HepG2 (cell line): Measurements from ENCODE around the gene PXMP4. TPM values are rescaled to one million over a fixed set of nuclear protein-coding genes. Genes with fewer than 3 reads are reported as not detected.

Experiments used
- BCL6 ChIP-seq: IDR thresholded peaks from 2 replicates; pipeline ENCODE4 v1.6.1; 2016; ENCODE audit warnings: missing genetic modification reagents, missing compliant biosample characterization
- BCLAF1 ChIP-seq: fragments of 450-650 bp; IDR thresholded peaks from 2 replicates; pipeline ENCODE4 v1.6.1; 2017; ENCODE audit warnings: mild to moderate bottlenecking
- EP300 ChIP-seq, 3 experiments: sonication (generic) in 1 of 3; formaldehyde crosslinking in 1 of 3; IDR thresholded peaks; 2 replicates each; pipeline versions ENCODE4 v1.5.1 to v1.6.1; 2011 to 2020; ENCODE audit warnings: low read depth in 2 of 3, low read length in 2 of 3, borderline replicate concordance in 1 of 3, improper control_type of control experiment in 1 of 3, mild to moderate bottlenecking in 1 of 3, missing genetic modification reagents in 1 of 3, moderate library complexity in 1 of 3
- FOSL2 ChIP-seq: sonication (generic); formaldehyde crosslinking; IDR thresholded peaks from 2 replicates; pipeline ENCODE4 v1.4.0; 2020; ENCODE audit warnings: missing genetic modification reagents
- KIAA2018 ChIP-seq: sonication (generic); formaldehyde crosslinking; IDR thresholded peaks from 2 replicates; pipeline ENCODE4 v1.5.0; 2020; ENCODE audit warnings: mild to moderate bottlenecking, missing genetic modification reagents, borderline replicate concordance
- KLF6 ChIP-seq: IDR thresholded peaks from 2 replicates; pipeline ENCODE4 v1.8.0; 2016; ENCODE audit warnings: missing biosample characterization, missing genetic modification reagents
- MZF1 ChIP-seq: sonication (generic); formaldehyde crosslinking; IDR thresholded peaks from 2 replicates; pipeline ENCODE4 v1.8.1; 2023; ENCODE audit warnings: mild to moderate bottlenecking, missing genetic modification reagents, borderline replicate concordance
- PAX8 ChIP-seq: sonication (generic); formaldehyde crosslinking; IDR thresholded peaks from 2 replicates; pipeline ENCODE4 v1.8.0; 2022; ENCODE audit warnings: mild to moderate bottlenecking, missing genetic modification reagents, borderline replicate concordance
- SAP130 ChIP-seq: IDR thresholded peaks from 2 replicates; pipeline ENCODE4 v1.6.1; 2016; ENCODE audit warnings: low read depth
- SIN3B ChIP-seq: fragments of 150-350 bp; IDR thresholded peaks from 2 replicates; pipeline ENCODE4 v1.6.1; 2014; ENCODE audit warnings: low read length
- SMARCE1 ChIP-seq: fragments of 450-650 bp; IDR thresholded peaks from 2 replicates; pipeline ENCODE4 v1.6.1; 2017; ENCODE audit warnings: borderline replicate concordance
- TCF12 ChIP-seq, 2 experiments: fragments of 450-650 bp in 1 of 2; sonication (generic) in 1 of 2; formaldehyde crosslinking in 1 of 2; IDR thresholded peaks; 2 replicates each; pipeline versions ENCODE4 v1.6.1 to v1.8.0; 2017 to 2022; ENCODE audit warnings: antibody characterized with exemption in 1 of 2, mild to moderate bottlenecking in 1 of 2, missing genetic modification reagents in 1 of 2, moderate library complexity in 1 of 2
- THYN1 ChIP-seq: sonication (generic); formaldehyde crosslinking; IDR thresholded peaks from 2 replicates; pipeline ENCODE4 v1.8.1; 2023; ENCODE audit warnings: low read depth, mild to moderate bottlenecking, moderate library complexity, missing genetic modification reagents, borderline replicate concordance
- ZFP1 ChIP-seq: IDR thresholded peaks from 2 replicates; pipeline ENCODE4 v1.6.1; 2016
- ZMAT3 ChIP-seq: sonication (generic); formaldehyde crosslinking; conservative IDR thresholded peaks from 2 replicates; pipeline ENCODE4 v1.7.0; 2021; ENCODE audit warnings: missing genetic modification reagents
- ZNF501 ChIP-seq: sonication (generic); formaldehyde crosslinking; IDR thresholded peaks from 2 replicates; pipeline ENCODE4 v1.5.1; 2020; ENCODE audit warnings: mild to moderate bottlenecking, moderate library complexity, missing genetic modification reagents
- polyA plus RNA-seq, 8 experiments: library from polyadenylated mRNA; depleted of rRNA in 3 of 8; stranded (reverse) in 7 of 8; unstranded in 1 of 8; fragments of >200 nt; fragmentation: Illumina TruSeq in 4 of 8; extraction: Trizol in 4 of 8; gene quantifications; 2 replicates each; pipeline versions ENCODE4 v1.2.1 to v1.2.3, GENCODE V29; 2011 to 2016; ENCODE audit warnings: low read depth in 4 of 8, missing spikeins in 1 of 8, mixed read lengths in 1 of 8; ENCODE audit not compliant: insufficient read depth in 1 of 8
- total RNA-seq, 5 experiments: library from RNA; depleted of rRNA; stranded (reverse); fragments of >200 nt; fragmentation: Illumina TruSeq; extraction: Trizol; gene quantifications; 2 replicates each; pipeline ENCODE4 v1.2.3, GENCODE V29; 2016; ENCODE audit warnings: low read depth in 1 of 5

The PXMP4 gene
- total and polyA plus RNA-seq, 2 of the 13 experiments (the other 11 are each of a cell fraction or from before 2014, with no cell fraction given): not detected

GRCh38 chr20:33685328-33686099 is 34.6 kb downstream of the PXMP4 start (continued):
- TF ChIP-seq ZMAT3 (CRISPR knock-in tag): peak; percentile 77; the same call in 1 of the 2 replicates
- 0 out of 2 replicates have a peak, but pooled peaks have one; percentile 6 for TF ChIP-seq FOSL2 (CRISPR knock-in tag)
- TF ChIP-seq SMARCE1: no peak
- 0 out of 2 replicates have a peak, but pooled peaks have one; percentile 34 for TF ChIP-seq ZNF501
- 0 out of 4 replicates have a peak, but pooled peaks of 1 of the 2 experiments have one; percentile 53 for TF ChIP-seq EP300 (IDR thresholded peaks at IDR 0.05; ENCODE audit: low read depth in 2 of 2, low read length in 2 of 2)
- TF ChIP-seq EP300 (CRISPR knock-in tag; IDR thresholded peaks at IDR 0.05; ENCODE audit: borderline replicate concordance): no peak
- no peak for TF ChIP-seq KIAA2018 (CRISPR knock-in tag)
- TF ChIP-seq TCF12 (IDR thresholded peaks at IDR 0.05): no peak
- TF ChIP-seq TCF12 (CRISPR knock-in tag; IDR thresholded peaks at IDR 0.05): no peak
- no peak for TF ChIP-seq KLF6 (CRISPR knock-in tag)
- TF ChIP-seq PAX8: no peak
- TF ChIP-seq BCL6 (CRISPR knock-in tag): peak; percentile 18; the same call in 1 of the 2 replicates
- TF ChIP-seq ZFP1 (CRISPR knock-in tag): no peak
- TF ChIP-seq MZF1 (CRISPR knock-in tag): peak; percentile 56; the same call in 1 of the 2 replicates
- no peak for TF ChIP-seq SIN3B
- TF ChIP-seq BCLAF1: no peak
- no peak for TF ChIP-seq THYN1 (CRISPR knock-in tag)
- peak; percentile 39; the same call in 1 of the 2 replicates for TF ChIP-seq SAP130
